ENCODE data around the gene LSAMP. TPM values are rescaled to one million over a fixed set of nuclear protein-coding genes. Genes with fewer than 3 reads are reported as not detected.

The LSAMP gene
- total and polyA plus RNA-seq, 7 donors = 0.23 to 47.1 (median 22.9) TPM

DNA sequence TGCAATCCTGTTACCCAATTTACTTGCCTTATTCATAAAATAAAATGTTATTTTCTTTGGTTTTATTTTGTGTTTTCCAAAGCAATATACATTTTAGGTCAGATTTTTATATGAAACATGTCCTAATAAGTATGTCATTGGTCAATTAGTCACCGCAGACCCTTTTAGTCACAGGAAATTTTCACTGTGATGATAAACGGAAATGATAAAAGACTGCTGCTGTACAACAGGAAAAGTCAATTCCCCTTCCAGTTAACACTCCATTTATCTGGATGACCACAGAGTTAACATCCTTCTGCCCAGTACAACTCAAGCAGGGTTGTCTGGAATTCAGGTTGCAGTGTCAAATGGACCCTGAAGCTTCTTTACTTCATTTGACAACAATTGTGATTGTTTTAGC lies 175.2 kb downstream of the LSAMP start:
- TF ChIP-seq EP300 (IDR thresholded peaks at IDR 0.05) = no peak
- TF ChIP-seq, protein P1, sequence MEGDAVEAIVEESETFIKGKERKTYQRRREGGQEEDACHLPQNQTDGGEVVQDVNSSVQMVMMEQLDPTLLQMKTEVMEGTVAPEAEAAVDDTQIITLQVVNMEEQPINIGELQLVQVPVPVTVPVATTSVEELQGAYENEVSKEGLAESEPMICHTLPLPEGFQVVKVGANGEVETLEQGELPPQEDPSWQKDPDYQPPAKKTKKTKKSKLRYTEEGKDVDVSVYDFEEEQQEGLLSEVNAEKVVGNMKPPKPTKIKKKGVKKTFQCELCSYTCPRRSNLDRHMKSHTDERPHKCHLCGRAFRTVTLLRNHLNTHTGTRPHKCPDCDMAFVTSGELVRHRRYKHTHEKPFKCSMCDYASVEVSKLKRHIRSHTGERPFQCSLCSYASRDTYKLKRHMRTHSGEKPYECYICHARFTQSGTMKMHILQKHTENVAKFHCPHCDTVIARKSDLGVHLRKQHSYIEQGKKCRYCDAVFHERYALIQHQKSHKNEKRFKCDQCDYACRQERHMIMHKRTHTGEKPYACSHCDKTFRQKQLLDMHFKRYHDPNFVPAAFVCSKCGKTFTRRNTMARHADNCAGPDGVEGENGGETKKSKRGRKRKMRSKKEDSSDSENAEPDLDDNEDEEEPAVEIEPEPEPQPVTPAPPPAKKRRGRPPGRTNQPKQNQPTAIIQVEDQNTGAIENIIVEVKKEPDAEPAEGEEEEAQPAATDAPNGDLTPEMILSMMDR (IDR thresholded peaks at IDR 0.05) = no peak
- TF ChIP-seq POLR2A (IDR thresholded peaks at IDR 0.05) = no peak
- TF ChIP-seq POLR2AphosphoS5 (IDR thresholded peaks at IDR 0.05) = no peak
- intact Hi-C loops (cut with DNase I) = no loop called here
- 53 to 72% methylated on average over 2 of the region's 2 CpGs for WGBS, 2 donors

DNA sequence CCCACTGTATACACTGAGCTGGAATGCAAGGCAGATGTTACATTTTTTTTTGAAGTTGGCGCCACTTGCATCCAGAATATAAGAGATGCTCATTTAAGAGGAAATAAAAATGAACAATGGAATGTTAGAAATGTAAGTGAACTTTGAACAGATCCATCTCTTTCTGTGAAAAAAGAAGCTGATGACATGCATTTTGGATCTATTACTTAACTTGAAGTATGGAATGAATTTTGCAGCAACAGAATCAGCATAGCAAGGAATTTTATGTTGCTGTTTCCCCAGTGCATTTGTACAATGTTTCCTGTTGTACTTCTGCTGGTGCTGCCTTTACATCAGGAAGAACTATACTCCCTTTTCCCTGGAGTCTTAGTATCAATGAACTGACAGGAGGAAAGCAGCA lies 178.2 kb downstream of the LSAMP start:
- Histone ChIP-seq H3K4me3 (no peak overlapping the region), H3K27me3 (no peaks in the 10 kb centered on the region), H3K27ac (no peak overlapping the region), H3K4me1 (peaks cover 0 to 31% (median 28%) of the 10 kb centered on the region in 4 donors), H3K9me3 (no peaks in the 10 kb centered on the region), H3K36me3 (no peaks in the 10 kb centered on the region)
- TF ChIP-seq POLR2AphosphoS5 (IDR thresholded peaks at IDR 0.05) (no peak), EP300 (IDR thresholded peaks at IDR 0.05) (no peak), POLR2A (IDR thresholded peaks at IDR 0.05) (no peak)
- TF ChIP-seq, protein P1 (IDR thresholded peaks at IDR 0.05) = no peak
- intact Hi-C loops (cut with DNase I) = no loop called here
- WGBS, 2 donors = 79 to 94% methylated on average over 1 of the region's 1 CpG
- DNase-seq = no peak

More for the DNA sequence above, 175.2 kb downstream of the LSAMP start:
- Histone ChIP-seq H3K27me3 (no peaks in the 10 kb centered on the region), H3K4me3 (no peak overlapping the region), H3K9me3 (no peaks in the 10 kb centered on the region), H3K27ac (no peak overlapping the region), H3K4me1 (peaks cover 0 to 9% (median 2%) of the 10 kb centered on the region in 4 donors), H3K36me3 (no peaks in the 10 kb centered on the region)
- DNase-seq = no peak

DNA sequence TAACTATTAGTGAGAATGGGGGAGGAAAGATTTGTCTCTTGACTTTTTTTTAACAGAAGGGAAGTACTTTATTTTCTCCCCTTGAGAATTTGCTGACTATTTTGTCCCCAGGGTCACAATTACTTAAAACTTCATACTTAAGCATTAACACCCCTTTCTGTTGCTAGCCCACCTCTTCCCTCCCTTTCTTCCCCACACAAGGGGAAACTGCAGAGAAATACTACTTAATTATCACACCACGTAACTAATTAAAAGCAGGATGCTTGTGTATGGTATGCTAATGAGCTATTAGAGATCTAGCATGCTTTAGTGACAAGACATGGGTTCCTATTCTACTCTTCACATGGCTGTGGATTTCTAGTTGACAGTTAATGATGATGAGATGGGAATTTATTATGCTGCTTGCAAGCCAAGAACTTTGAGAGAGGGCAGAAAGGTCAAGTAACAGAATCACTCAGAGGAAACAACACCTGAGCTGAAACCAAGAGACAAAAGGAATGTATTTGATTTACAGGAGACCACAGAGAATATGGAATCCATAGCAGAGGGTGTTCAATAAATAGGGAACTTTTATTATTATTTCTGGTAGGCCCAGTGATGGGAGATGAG lies 179.2 kb downstream of the LSAMP start:
- 76 to 87% methylated on average over 1 of the region's 1 CpG for WGBS, 2 donors
- Histone ChIP-seq H3K4me1 (peaks cover 0 to 32% (median 29%) of the 10 kb centered on the region in 4 donors), H3K4me3 (no peak overlapping the region), H3K36me3 (no peaks in the 10 kb centered on the region), H3K27ac (no peak overlapping the region), H3K27me3 (no peaks in the 10 kb centered on the region), H3K9me3 (no peaks in the 10 kb centered on the region)
- TF ChIP-seq POLR2AphosphoS5 (IDR thresholded peaks at IDR 0.05) (no peak), EP300 (IDR thresholded peaks at IDR 0.05) (no peak), POLR2A (IDR thresholded peaks at IDR 0.05) (no peak)
- TF ChIP-seq, protein P1 (IDR thresholded peaks at IDR 0.05) = no peak
- intact Hi-C loops (cut with DNase I) = no loop called here
- no peak for DNase-seq

DNA sequence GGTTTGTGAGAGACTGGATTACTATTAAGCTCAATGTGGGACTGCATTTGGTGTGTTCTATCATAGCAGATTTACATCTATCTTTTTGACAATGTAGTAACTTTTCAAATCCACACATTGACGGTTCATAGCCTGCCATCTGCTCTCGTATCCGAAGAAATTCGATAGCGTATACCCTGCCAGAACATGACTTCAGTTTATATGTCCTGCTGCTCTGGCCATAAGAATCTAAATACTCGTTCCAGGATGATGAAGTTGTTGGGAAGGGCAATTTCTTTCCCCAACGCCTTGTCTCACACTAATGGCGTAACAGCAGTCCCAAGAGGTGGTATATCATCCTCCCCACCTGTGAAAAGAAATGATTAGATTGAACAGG lies 180.0 kb downstream of the LSAMP start:
- Histone ChIP-seq H3K4me1 (peaks cover 0 to 32% (median 29%) of the 10 kb centered on the region in 4 donors), H3K4me3 (no peak overlapping the region), H3K36me3 (no peaks in the 10 kb centered on the region), H3K27me3 (no peaks in the 10 kb centered on the region), H3K9me3 (no peaks in the 10 kb centered on the region), H3K27ac (peak overlapping the region in 3 of 4 donors; percentile 53 to 76 (median 60))
- TF ChIP-seq EP300 (IDR thresholded peaks at IDR 0.05) = no peak
- no peak for DNase-seq
- intact Hi-C loops (cut with DNase I) = no loop called here
- WGBS, 2 donors = 77 to 82% methylated on average over 8 of the region's 8 CpGs

DNA sequence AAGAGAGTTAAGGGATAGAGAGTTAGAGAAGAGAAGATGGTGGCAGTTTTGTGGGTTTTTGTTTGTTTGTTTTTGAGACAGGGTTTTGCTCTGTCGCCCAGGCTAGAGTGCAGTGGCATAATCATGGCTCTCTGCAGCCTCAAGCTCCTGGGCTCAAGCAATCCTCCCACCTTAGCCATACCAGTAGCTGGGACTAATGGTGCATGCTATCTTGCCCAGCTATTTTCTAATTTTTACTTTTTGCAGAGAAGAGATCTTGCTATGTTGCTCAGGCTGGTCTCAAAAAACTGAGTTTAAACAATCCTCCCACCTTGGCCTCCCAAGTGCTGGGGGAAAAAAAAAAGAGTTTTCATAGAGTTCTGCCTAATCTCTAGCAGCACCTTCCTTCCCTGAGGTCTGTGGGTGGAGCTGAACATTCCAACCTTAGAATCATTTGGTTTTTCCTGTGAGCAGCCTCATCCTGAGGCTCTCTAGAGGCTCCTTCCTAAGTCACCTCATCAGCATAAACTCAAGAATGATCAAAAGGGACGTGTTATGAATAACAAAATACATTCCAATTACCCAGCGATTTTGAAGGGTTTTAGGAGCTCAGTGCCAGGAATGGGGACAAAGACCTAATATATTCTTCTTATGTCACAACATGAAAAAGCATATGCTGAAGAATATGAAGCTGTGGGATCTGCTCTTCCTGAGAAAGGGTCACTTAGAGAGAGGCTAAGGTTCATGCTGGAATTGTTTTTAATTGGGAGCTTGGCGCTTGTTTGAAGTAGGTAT lies 180.6 kb downstream of the LSAMP start:
- peak overlapping the region in 3 of 4 donors; percentile 53 to 76 (median 60) for H3K27ac ChIP-seq
- TF ChIP-seq POLR2AphosphoS5 (IDR thresholded peaks at IDR 0.05) (no peak), POLR2A (IDR thresholded peaks at IDR 0.05) (no peak), EP300 (IDR thresholded peaks at IDR 0.05) (no peak)
- TF ChIP-seq, protein P1 (IDR thresholded peaks at IDR 0.05) = no peak
- no peak overlapping the region for H3K4me3 ChIP-seq
- WGBS, 2 donors = 75 to 77% methylated on average over 4 of the region's 4 CpGs
- no peaks in the 10 kb centered on the region for H3K36me3 ChIP-seq
- no peaks in the 10 kb centered on the region for H3K9me3 ChIP-seq
- no peak for DNase-seq
- peaks cover 0 to 36% (median 29%) of the 10 kb centered on the region in 4 donors for H3K4me1 ChIP-seq
- intact Hi-C loops (cut with DNase I) = no loop called here
- no peaks in the 10 kb centered on the region for H3K27me3 ChIP-seq

Data from sigmoid colon (tissue), 7 donors.